Loucy (cell line): ENCODE results near the gene FARS2.

Experiments
- H2AFZ ChIP-seq: fragments of 200-600 bp; sonication (generic); 2 replicates; pipeline ENCODE4 v1.6.0; 2016; ENCODE audit warnings: antibody characterized with exemption, mild to moderate bottlenecking, low read length, moderate library complexity
- H3F3A ChIP-seq: fragments of 200-600 bp; 2 replicates; pipeline ENCODE4 v1.6.0; 2016; ENCODE audit warnings: antibody characterized with exemption, low read depth, mild to moderate bottlenecking
- H3K27me3 ChIP-seq: fragments of 200-600 bp; sonication (generic); 2 replicates; pipeline ENCODE4 v1.6.1; 2014; ENCODE audit warnings: low read length, mild to moderate bottlenecking; ENCODE audit not compliant: insufficient read depth, poor library complexity, severe bottlenecking
- H3K36me3 ChIP-seq: fragments of 200-600 bp; sonication (generic); 2 replicates; pipeline ENCODE4 v1.6.1; 2016; ENCODE audit warnings: low read length; ENCODE audit not compliant: insufficient read depth
- H3K4me1 ChIP-seq: fragments of 200-600 bp; sonication (generic); 2 replicates; pipeline ENCODE4 v1.5.1; 2014; ENCODE audit warnings: low read length, mild to moderate bottlenecking; ENCODE audit not compliant: insufficient read depth, poor library complexity, severe bottlenecking
- H3K4me2 ChIP-seq: fragments of 200-600 bp; sonication (generic); 2 replicates; pipeline ENCODE4 v1.6.0; 2014; ENCODE audit warnings: antibody characterized with exemption, low read length, low read depth, mild to moderate bottlenecking; ENCODE audit not compliant: poor library complexity, severe bottlenecking
- H3K4me3 ChIP-seq: fragments of 200-600 bp; sonication (generic); 2 replicates; pipeline ENCODE4 v1.5.1; 2014; ENCODE audit warnings: low read length, mild to moderate bottlenecking, mixed read lengths; ENCODE audit not compliant: poor library complexity, severe bottlenecking
- H3K79me2 ChIP-seq: fragments of 200-600 bp; sonication (generic); 2 replicates; pipeline ENCODE4 v1.6.1; 2014; ENCODE audit warnings: low read length; ENCODE audit not compliant: insufficient read depth
- H3K9ac ChIP-seq: fragments of 200-600 bp; sonication (generic); 2 replicates; pipeline ENCODE4 v1.6.0; 2014; ENCODE audit warnings: mild to moderate bottlenecking, low read depth, low read length, moderate library complexity; ENCODE audit not compliant: poor library complexity, severe bottlenecking
- H3K9me2 ChIP-seq: fragments of 200-600 bp; sonication (generic); replicated peaks from 2 replicates; pipeline ENCODE4 v1.6.1; 2016; ENCODE audit warnings: low read depth, low read length, mixed read lengths
- H3K9me3 ChIP-seq: fragments of 200-600 bp; sonication (generic); 2 replicates; pipeline ENCODE4 v1.6.1; 2014; ENCODE audit warnings: mild to moderate bottlenecking, antibody characterized with exemption, low read length, low read depth; ENCODE audit not compliant: insufficient read depth
- H4K20me1 ChIP-seq: fragments of 200-600 bp; sonication (generic); 2 replicates; pipeline ENCODE4 v1.6.0; 2014; ENCODE audit warnings: antibody characterized with exemption, low read length, mild to moderate bottlenecking; ENCODE audit not compliant: insufficient read depth, poor library complexity, severe bottlenecking
- CTCF ChIP-seq: fragments of 200-600 bp; sonication (generic); conservative IDR thresholded peaks from 2 replicates; pipeline ENCODE4 v1.5.1; 2014; ENCODE audit warnings: mild to moderate bottlenecking, antibody characterized with exemption, low read length
- EZH2phosphoT487 ChIP-seq: fragments of 200-600 bp; IDR thresholded peaks from 2 replicates; pipeline ENCODE4 v1.6.1; 2018; ENCODE audit warnings: antibody characterized with exemption, mild to moderate bottlenecking, moderate library complexity, borderline replicate concordance

FARS2 gene

DNA sequence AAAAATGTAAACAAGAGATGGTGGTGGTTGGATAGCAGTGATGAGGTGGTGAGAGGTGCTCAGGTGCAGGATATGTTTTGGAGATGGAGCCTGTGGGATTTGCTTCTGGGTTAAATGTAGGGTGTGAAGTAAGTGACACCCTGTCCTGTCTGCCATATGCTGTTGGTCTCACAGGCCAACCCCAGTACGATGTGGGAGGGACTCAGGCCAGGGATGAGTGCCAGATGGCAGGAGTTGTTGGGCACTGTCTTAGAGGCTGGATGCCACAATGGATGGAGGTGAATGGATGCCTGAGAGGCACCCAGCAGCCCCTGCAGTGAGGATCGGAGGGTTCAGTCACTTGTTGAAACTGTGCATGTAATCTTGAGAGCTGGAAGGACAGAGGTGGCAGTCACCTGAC is 486.1 kb downstream of the FARS2 start:
- no peaks in the 10 kb centered on the region for H3K79me2 ChIP-seq
- no peaks in the 10 kb centered on the region for H3K27me3 ChIP-seq
- H3K4me2 ChIP-seq = no peak overlapping the region
- no peak overlapping the region for H2AFZ ChIP-seq
- H3K9me3 ChIP-seq = no peaks in the 10 kb centered on the region
- H3K36me3 ChIP-seq = no peaks in the 10 kb centered on the region
- H3F3A ChIP-seq = no peaks in the 10 kb centered on the region
- H3K9ac ChIP-seq = no peak overlapping the region
- H4K20me1 ChIP-seq = no peaks in the 10 kb centered on the region
- H3K4me3 ChIP-seq = no peak overlapping the region
- no peaks in the 10 kb centered on the region for H3K9me2 ChIP-seq
- peaks cover 3% of the 10 kb centered on the region for H3K4me1 ChIP-seq
- TF ChIP-seq EZH2phosphoT487 = no peak
- TF ChIP-seq CTCF = no peak

- H3K9me2 ChIP-seq = no peaks in the 10 kb centered on the region
- no peak overlapping the region for H2AFZ ChIP-seq
- H3K9ac ChIP-seq = no peak overlapping the region
- no peak overlapping the region for H3K4me2 ChIP-seq
- H3K9me3 ChIP-seq = peaks cover under 1% of the 10 kb centered on the region; the same call in 1 of the 2 replicates
- H3F3A ChIP-seq = no peaks in the 10 kb centered on the region
- H3K27me3 ChIP-seq = no peaks in the 10 kb centered on the region
- H3K4me3 ChIP-seq = no peak overlapping the region
- H4K20me1 ChIP-seq = no peaks in the 10 kb centered on the region
- no peak for TF ChIP-seq EZH2phosphoT487
- no peak for TF ChIP-seq CTCF
- no peaks in the 10 kb centered on the region for H3K36me3 ChIP-seq
- peaks cover 3% of the 10 kb centered on the region for H3K4me1 ChIP-seq
- H3K79me2 ChIP-seq = no peaks in the 10 kb centered on the region
These were observed 487.8 kb downstream of the FARS2 start for GRCh38 chr6:5749016-5749650.

- H4K20me1 ChIP-seq = no peaks in the 10 kb centered on the region
- no peaks in the 10 kb centered on the region for H3K9me2 ChIP-seq
- no peak overlapping the region for H3K9ac ChIP-seq
- H3K27me3 ChIP-seq = no peaks in the 10 kb centered on the region
- H3K9me3 ChIP-seq = peaks cover 6% of the 10 kb centered on the region; the same call in 1 of the 2 replicates
- H3F3A ChIP-seq = no peaks in the 10 kb centered on the region
- H3K36me3 ChIP-seq = no peaks in the 10 kb centered on the region
- TF ChIP-seq CTCF = no peak
- no peak for TF ChIP-seq EZH2phosphoT487
- no peak overlapping the region for H2AFZ ChIP-seq
- no peaks in the 10 kb centered on the region for H3K79me2 ChIP-seq
- H3K4me1 ChIP-seq = peaks cover 3% of the 10 kb centered on the region
- H3K4me3 ChIP-seq = no peak overlapping the region
- H3K4me2 ChIP-seq = no peak overlapping the region
These were observed 488.4 kb downstream of the FARS2 start for GRCh38 chr6:5749651-5750215.
